Endothelial cell of umbilical vein (primary cell): ENCODE data around the gene UBE2U. TPM values are rescaled to one million over a fixed set of nuclear protein-coding genes. Genes with fewer than 3 reads are reported as not detected.

Source experiments
- BruUV-seq: library from RNA; stranded (reverse); fragments of 400-500 nt; replicated peaks from 2 replicates; lab custom pipeline; 2021; lab: Mats Ljungman, UMichigan
- CTCF ChIA-PET: fragments of 300-600, 350-600 bp; sonication (Branson Sonifier 250); formaldehyde crosslinking; loops from one replicate; lab custom pipeline; 2021; ENCODE audit warnings: antibody characterized with exemption, inconsistent platforms; lab: Charles Lee
- POLR2A ChIA-PET: fragments of 300-600, 350-600 bp; sonication (Branson Sonifier 250); formaldehyde crosslinking; loops from one replicate; lab custom pipeline; 2021; ENCODE audit warnings: antibody characterized with exemption, inconsistent platforms; lab: Charles Lee
- DNase-seq: peaks from one replicate; pipeline ENCODE4 v3.0.0-alpha.2; 2011; ENCODE audit warnings: low read depth, low spot score
- FAIRE-seq: peaks from 2 replicates; lab custom pipeline; 2011; peaks lifted over from hg19 to GRCh38; lab: Jason Lieb, UNC
- H2AFZ ChIP-seq: 2 replicates; pipeline ENCODE4 v1.6.0; 2012; ENCODE audit warnings: low read depth, low read length, control low read depth, inconsistent platforms
- H3K27ac ChIP-seq: 2 replicates; pipeline ENCODE4 v1.5.1; 2011; ENCODE audit warnings: low read depth, mild to moderate bottlenecking, control low read depth, low read length, moderate library complexity; ENCODE audit not compliant: insufficient read depth
- H3K27me3 ChIP-seq, 2 experiments: 2 replicates each; pipeline versions ENCODE4 v1.6.0 to v1.6.1; 2011; ENCODE audit warnings: low read length in 2 of 2, mixed read lengths in 1 of 2; ENCODE audit not compliant: control insufficient read depth in 2 of 2, insufficient read depth in 2 of 2
- H3K36me3 ChIP-seq, 2 experiments: 2 replicates in 1 of 2; 3 replicates in 1 of 2; pipeline ENCODE4 v1.5.1; 2011; ENCODE audit warnings: low read length in 2 of 2, mild to moderate bottlenecking in 1 of 2, moderate library complexity in 1 of 2; ENCODE audit not compliant: control insufficient read depth in 2 of 2, insufficient read depth in 2 of 2; ENCODE audit errors: extremely low read depth in 1 of 2
- H3K4me1 ChIP-seq: 3 replicates; pipeline ENCODE4 v1.5.1; 2011; ENCODE audit warnings: mild to moderate bottlenecking, low read length; ENCODE audit not compliant: control insufficient read depth, insufficient read depth; ENCODE audit errors: extremely low read depth
- H3K4me2 ChIP-seq: 2 replicates; pipeline ENCODE4 v1.6.1; 2011; ENCODE audit warnings: low read length, control low read depth, mixed read lengths; ENCODE audit not compliant: insufficient read depth
- H3K4me3 ChIP-seq, 3 experiments: fragments of 200-600 bp in 1 of 3; sonication (generic), shearing (Covaris generic) in 1 of 3; replicated peaks in 1 of 3; 2 replicates each; pipeline ENCODE4 v1.5.1; 2011 to 2016; ENCODE audit warnings: control low read depth in 3 of 3, low read length in 3 of 3, mild to moderate bottlenecking in 2 of 3, inconsistent platforms in 1 of 3, low read depth in 1 of 3, moderate library complexity in 1 of 3; ENCODE audit not compliant: insufficient read depth in 1 of 3
- H3K79me2 ChIP-seq: 2 replicates; pipeline ENCODE4 v1.6.0; 2012; ENCODE audit warnings: low read length, inconsistent platforms; ENCODE audit not compliant: control insufficient read depth, insufficient read depth
- H3K9ac ChIP-seq: replicated peaks from 2 replicates; pipeline ENCODE3; 2011; ENCODE audit warnings: low read length, control low read depth; ENCODE audit not compliant: insufficient read depth; ENCODE audit errors: extremely low read depth
- H3K9me1 ChIP-seq: replicated peaks from 3 replicates; pipeline ENCODE4 v1.6.0; 2011; ENCODE audit warnings: mild to moderate bottlenecking, low read length; ENCODE audit not compliant: control insufficient read depth, insufficient read depth; ENCODE audit errors: extremely low read depth
- H3K9me3 ChIP-seq: replicated peaks from 2 replicates; pipeline ENCODE4 v1.5.1; 2012; ENCODE audit warnings: low read length, inconsistent platforms; ENCODE audit not compliant: control insufficient read depth, insufficient read depth
- H4K20me1 ChIP-seq: replicated peaks from 2 replicates; pipeline ENCODE3; 2011; ENCODE audit warnings: mild to moderate bottlenecking, low read length; ENCODE audit not compliant: control insufficient read depth, insufficient read depth; ENCODE audit errors: extremely low read depth
- CTCF ChIP-seq, 2 donors: IDR thresholded peaks; 1 replicate in 1 of 2; 2 replicates in 1 of 2; pipeline ENCODE4 v1.5.1; 2011; ENCODE audit warnings: low read length in 2 of 2, mild to moderate bottlenecking in 2 of 2, moderate library complexity in 2 of 2, control low read depth in 1 of 2, inconsistent platforms in 1 of 2, low read depth in 1 of 2; ENCODE audit not compliant: insufficient read depth in 1 of 2; ENCODE audit errors: extremely low read depth in 1 of 2
- FOS ChIP-seq: IDR thresholded peaks from 2 replicates; pipeline ENCODE4 v1.6.1; 2011; ENCODE audit warnings: mild to moderate bottlenecking, low read length, moderate library complexity, borderline replicate concordance; ENCODE audit not compliant: insufficient read depth
- GATA2 ChIP-seq: IDR thresholded peaks from 2 replicates; pipeline ENCODE4 v1.7.0; 2011; ENCODE audit warnings: low read depth, mild to moderate bottlenecking, moderate library complexity, mixed read lengths, low read length; ENCODE audit not compliant: insufficient read length, insufficient read depth
- JUN ChIP-seq: IDR thresholded peaks from 2 replicates; pipeline ENCODE4 v1.6.1; 2011; ENCODE audit warnings: borderline replicate concordance, low read depth; ENCODE audit not compliant: insufficient read length, insufficient read depth
- MAX ChIP-seq: IDR thresholded peaks from 2 replicates; pipeline ENCODE4 v1.6.1; 2011; ENCODE audit not compliant: insufficient read depth, insufficient read length
- MYC ChIP-seq: IDR thresholded peaks from one replicate; pipeline ENCODE4 v1.6.1; 2011; ENCODE audit warnings: mild to moderate bottlenecking, low read depth, low read length
- POLR2A ChIP-seq: IDR thresholded peaks from 2 replicates; pipeline ENCODE4 v1.6.1; 2012; ENCODE audit warnings: low read depth, mild to moderate bottlenecking, control low read depth, low read length
- POLR2AphosphoS5 ChIP-seq: IDR thresholded peaks from 2 replicates; pipeline ENCODE4 v1.6.1; 2012; ENCODE audit warnings: low read depth, mild to moderate bottlenecking, control low read depth, low read length, moderate library complexity; ENCODE audit not compliant: insufficient read depth
- dilution Hi-C: fragments of 300-500 bp; cut with MboI; formaldehyde crosslinking; loops from one replicate; pipeline ENCODE4 v1.15.0; 2019; ENCODE audit warnings: low sequenced_read_pairs; ENCODE audit not compliant: extremely low pct_ligation_motif_present
- intact Hi-C: fragments of 100-400 bp; cut with micrococcal nuclease; formaldehyde crosslinking; loops from one replicate; pipeline ENCODE4 v1.10.0; 2022
- polyA plus RNA-seq, 4 experiments: library from polyadenylated mRNA; depleted of rRNA in 3 of 4; stranded (reverse) in 3 of 4; unstranded in 1 of 4; fragments of >200 nt; gene quantifications; 2 replicates each; pipeline versions ENCODE4 v1.2.1 to v1.2.3, GENCODE V29; 2011 to 2012; ENCODE audit warnings: missing spikeins in 1 of 4
- total RNA-seq: library from RNA; stranded (reverse); gene quantifications from 2 replicates; pipeline ENCODE4 v1.2.3, GENCODE V29; 2021

Gene UBE2U
- total and polyA plus RNA-seq, 2 donors (not counting 3 experiments of a cell fraction or from before 2014, with no cell fraction given): not detected

GRCh38 chr1:64192290-64192689, 11.1 kb upstream of the UBE2U start:
- FAIRE-seq (no peak), DNase-seq (no peak)
- H4K20me1 ChIP-seq: no peaks in the 10 kb centered on the region
- H3K36me3 ChIP-seq: no peaks in the 10 kb centered on the region
- H3K4me2 ChIP-seq: no peak overlapping the region
- H3K4me1 ChIP-seq: no peaks in the 10 kb centered on the region
- dilution Hi-C loops: no loop called here
- H3K9me3 ChIP-seq: no peaks in the 10 kb centered on the region
- intact Hi-C loops: no loop called here
- BruUV-seq: no TSS peak
- no peaks in the 10 kb centered on the region for H3K27me3 ChIP-seq
- H3K79me2 ChIP-seq: no peaks in the 10 kb centered on the region
- no peak overlapping the region for H2AFZ ChIP-seq
- H3K27ac ChIP-seq: no peak overlapping the region
- no peak overlapping the region for H3K9ac ChIP-seq
- POLR2A ChIA-PET: no interaction called here
- no peaks in the 10 kb centered on the region for H3K9me1 ChIP-seq
- H3K4me3 ChIP-seq: no peak overlapping the region
- TF ChIP-seq CTCF (IDR thresholded peaks at IDR 0.05; ENCODE audit: extremely low read depth in 1 of 2, insufficient read depth in 1 of 2, low read depth in 1 of 2, low read length in 2 of 2): no peak
- TF ChIP-seq POLR2AphosphoS5: no peak
- TF ChIP-seq MAX: no peak
- TF ChIP-seq JUN: no peak
- TF ChIP-seq POLR2A: no peak
- no peak for TF ChIP-seq FOS
- no peak for TF ChIP-seq GATA2
- no peak for TF ChIP-seq MYC
- CTCF ChIA-PET: interaction anchor here (2.7 kb wide), 1 partner anchor 501 kb away, joined by 7 read pairs; no protein-coding TSS in a partner anchor
